Pons (tissue), 1 donor: ENCODE results near the gene SURF4.
"Not testable (repeated sequence)": the region's sequence is repeated elsewhere in the genome, so short reads cannot be mapped to it uniquely, and the experiment has no call there.

Source experiments
- DNase-seq: peaks from one replicate; pipeline ENCODE4 v3.0.0-alpha.2; 2016; ENCODE audit warnings: low spot score

Gene SURF4

GRCh38 chr9:133334161-133334560 lies 41.7 kb downstream of the SURF4 start:
- DNase-seq: no peak

GRCh38 chr9:133333566-133333965 lies 42.3 kb downstream of the SURF4 start:
- no peak for DNase-seq

GRCh38 chr9:133333011-133333410 lies 42.8 kb downstream of the SURF4 start:
- no peak for DNase-seq

GRCh38 chr9:133332381-133332730 lies 43.5 kb downstream of the SURF4 start:
- no peak for DNase-seq

GRCh38 chr9:133331641-133332380 lies 44.0 kb downstream of the SURF4 start:
- no peak for DNase-seq

- no peak for DNase-seq
These were observed 44.6 kb downstream of the SURF4 start for GRCh38 chr9:133331221-133331620.

- not testable (repeated sequence) for DNase-seq
These were observed 46.3 kb downstream of the SURF4 start for GRCh38 chr9:133329306-133330156.

GRCh38 chr9:133327834-133328484 lies 47.9 kb downstream of the SURF4 start:
- no peak for DNase-seq

- not testable (repeated sequence) for DNase-seq
These were observed 48.8 kb downstream of the SURF4 start for GRCh38 chr9:133327021-133327420.

- DNase-seq: no peak
These were observed 51.7 kb downstream of the SURF4 start for GRCh38 chr9:133323991-133324703.

- no peak for DNase-seq
These were observed 52.6 kb downstream of the SURF4 start for GRCh38 chr9:133323211-133323610.

- no peak for DNase-seq
These were observed 53.2 kb downstream of the SURF4 start for GRCh38 chr9:133322701-133323100.

GRCh38 chr9:133321411-133321935 lies 54.4 kb downstream of the SURF4 start:
- no peak for DNase-seq

- DNase-seq: no peak
These were observed 55.4 kb downstream of the SURF4 start for GRCh38 chr9:133320421-133320881.

GRCh38 chr9:133317551-133317950 lies 58.3 kb downstream of the SURF4 start:
- DNase-seq: not testable (repeated sequence)

GRCh38 chr9:133315997-133316396 lies 59.9 kb downstream of the SURF4 start:
- DNase-seq: no peak
